Measurements from ENCODE around the gene SINHCAF.
"Not testable (repeated sequence)": the region's sequence is repeated elsewhere in the genome, so short reads cannot be mapped to it uniquely, and the experiment has no call there.

SINHCAF gene

GRCh38 chr12:31325877-31326631 lies at the start of gene SINHCAF:
Gene SINHCAF (minus strand): TSS chr12:31326150. CDS start chr12:31298204, 27,946 bp downstream.
- peak; percentile 100 for DNase-seq

GRCh38 chr12:31375422-31375821 lies 49.5 kb upstream of the SINHCAF start:
- not testable (repeated sequence) for DNase-seq

- DNase-seq = no peak
Observed at GRCh38 chr12:31371256-31371620, 45.3 kb upstream of the SINHCAF start.

- no peak for DNase-seq
Observed at GRCh38 chr12:31370531-31371255, 44.7 kb upstream of the SINHCAF start.

GRCh38 chr12:31369712-31370521 lies 44.0 kb upstream of the SINHCAF start:
- DNase-seq = peak in 1 of 2 experiments; percentile 7

GRCh38 chr12:31368666-31369361 lies 42.9 kb upstream of the SINHCAF start:
- DNase-seq = no peak

- DNase-seq = no peak
Observed at GRCh38 chr12:31366104-31366621, 40.2 kb upstream of the SINHCAF start.

GRCh38 chr12:31363831-31364230 lies 37.9 kb upstream of the SINHCAF start:
- no peak for DNase-seq

- DNase-seq = no peak
Observed at GRCh38 chr12:31363416-31363809, 37.5 kb upstream of the SINHCAF start.

GRCh38 chr12:31362759-31363415 lies 36.9 kb upstream of the SINHCAF start:
- DNase-seq = peak; percentile 68 to 73

- peak; percentile 82 to 90 for DNase-seq
Observed at GRCh38 chr12:31362115-31362758, 36.3 kb upstream of the SINHCAF start.

GRCh38 chr12:31361730-31362114 lies 35.8 kb upstream of the SINHCAF start:
- DNase-seq = no peak

- DNase-seq = no peak
Observed at GRCh38 chr12:31355747-31356107, 29.8 kb upstream of the SINHCAF start.

- DNase-seq = peak; percentile 63 to 81
Observed at GRCh38 chr12:31353750-31354708, 28.1 kb upstream of the SINHCAF start.

- no peak for DNase-seq
Observed at GRCh38 chr12:31346267-31346666, 20.3 kb upstream of the SINHCAF start.

GRCh38 chr12:31343139-31343538 lies 17.2 kb upstream of the SINHCAF start:
- DNase-seq = no peak

GRCh38 chr12:31342286-31342685 lies 16.3 kb upstream of the SINHCAF start:
- no peak for DNase-seq

- no peak for DNase-seq
Observed at GRCh38 chr12:31339831-31340622, 14.1 kb upstream of the SINHCAF start.

- DNase-seq = no peak
Observed at GRCh38 chr12:31337952-31338351, 12.0 kb upstream of the SINHCAF start.
